Activated B cell treated with CpG ODN at 0.5 μM for 24 hours (primary cell): ENCODE data around the gene ST7L. TPM values are rescaled to one million over a fixed set of nuclear protein-coding genes. Genes with fewer than 3 reads are reported as not detected.

Experiments
- ATAC-seq: fragments of 200-7000 bp; cut with Tn5 transposase; one replicate; pipeline ENCODE4 v1.10.0; 2021; ENCODE audit warnings: low read depth, mild to moderate bottlenecking, moderate library complexity
- CTCF ChIA-PET: fragments of 350-600 bp; sonication (Branson Sonifier 250); formaldehyde crosslinking; loops from one replicate; lab custom pipeline; 2021; ENCODE audit warnings: antibody characterized with exemption; lab: Charles Lee
- POLR2A ChIA-PET: fragments of 350-600 bp; sonication (Branson Sonifier 250); formaldehyde crosslinking; loops from one replicate; lab custom pipeline; 2021; ENCODE audit warnings: antibody characterized with exemption; lab: Charles Lee
- DNase-seq: peaks from one replicate; pipeline ENCODE4 v3.0.0; 2022
- H3K27ac Mint-ChIP-seq: one replicate; pipeline ENCODE4 v1.8.0; 2020; ENCODE audit warnings: mixed read lengths
- H3K27me3 Mint-ChIP-seq: one replicate; pipeline ENCODE4 v1.8.0; 2021; ENCODE audit warnings: mixed read lengths
- H3K36me3 Mint-ChIP-seq: one replicate; pipeline ENCODE4 v1.8.0; 2021; ENCODE audit warnings: low read depth, mixed read lengths
- H3K4me1 Mint-ChIP-seq: one replicate; pipeline ENCODE4 v1.8.0; 2021; ENCODE audit warnings: mixed read lengths
- H3K4me3 Mint-ChIP-seq: one replicate; pipeline ENCODE4 v1.8.0; 2020; ENCODE audit warnings: mild to moderate bottlenecking, mixed read lengths
- H3K9me3 Mint-ChIP-seq: one replicate; pipeline ENCODE4 v1.8.0; 2020; ENCODE audit warnings: mixed read lengths
- intact Hi-C: fragments of 100-400 bp; cut with micrococcal nuclease; formaldehyde crosslinking; loops from one replicate; pipeline ENCODE4 v1.15.1; 2024
- total RNA-seq: library from RNA; stranded (reverse); gene quantifications from 2 replicates; pipeline ENCODE4 v1.2.3, GENCODE V29; 2022
- TF ChIP-seq, protein P1 (sequence below): fragments of 200-600 bp; IDR thresholded peaks from one replicate; pipeline ENCODE4 v1.8.0; 2022; ENCODE audit warnings: antibody characterized with exemption, mild to moderate bottlenecking

The ST7L gene
- total RNA-seq, 1 donor from 2014 or later: 13.8 TPM

DNA sequence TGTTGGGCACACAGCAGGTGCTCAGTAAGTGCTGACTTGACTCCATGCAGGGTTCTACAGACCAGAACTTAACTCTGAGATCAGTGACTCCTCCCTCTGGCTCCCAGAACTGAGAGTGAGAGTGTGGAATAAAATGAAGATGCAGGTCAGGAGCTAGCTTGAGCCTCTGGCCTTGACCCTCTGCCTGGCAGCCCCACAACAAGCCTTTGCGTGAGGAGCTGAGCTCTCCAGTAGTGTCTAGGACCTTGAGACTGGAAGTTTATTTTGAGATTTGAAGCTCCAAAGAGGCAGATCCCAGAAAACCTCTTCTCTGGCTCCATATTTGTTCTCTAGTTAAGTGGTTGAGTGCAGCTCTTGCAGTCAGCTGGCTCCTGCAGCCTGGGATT is 113.5 kb downstream of the ST7L start:
- H3K4me3 Mint-ChIP-seq: no peak overlapping the region
- CTCF ChIA-PET: interaction anchor here (1.1 kb wide), 1 partner anchor 114 kb away, joined by 3 read pairs; no protein-coding TSS in a partner anchor
- no peak for DNase-seq
- peaks cover 31% of the 10 kb centered on the region for H3K27me3 Mint-ChIP-seq
- TF ChIP-seq, protein P1, sequence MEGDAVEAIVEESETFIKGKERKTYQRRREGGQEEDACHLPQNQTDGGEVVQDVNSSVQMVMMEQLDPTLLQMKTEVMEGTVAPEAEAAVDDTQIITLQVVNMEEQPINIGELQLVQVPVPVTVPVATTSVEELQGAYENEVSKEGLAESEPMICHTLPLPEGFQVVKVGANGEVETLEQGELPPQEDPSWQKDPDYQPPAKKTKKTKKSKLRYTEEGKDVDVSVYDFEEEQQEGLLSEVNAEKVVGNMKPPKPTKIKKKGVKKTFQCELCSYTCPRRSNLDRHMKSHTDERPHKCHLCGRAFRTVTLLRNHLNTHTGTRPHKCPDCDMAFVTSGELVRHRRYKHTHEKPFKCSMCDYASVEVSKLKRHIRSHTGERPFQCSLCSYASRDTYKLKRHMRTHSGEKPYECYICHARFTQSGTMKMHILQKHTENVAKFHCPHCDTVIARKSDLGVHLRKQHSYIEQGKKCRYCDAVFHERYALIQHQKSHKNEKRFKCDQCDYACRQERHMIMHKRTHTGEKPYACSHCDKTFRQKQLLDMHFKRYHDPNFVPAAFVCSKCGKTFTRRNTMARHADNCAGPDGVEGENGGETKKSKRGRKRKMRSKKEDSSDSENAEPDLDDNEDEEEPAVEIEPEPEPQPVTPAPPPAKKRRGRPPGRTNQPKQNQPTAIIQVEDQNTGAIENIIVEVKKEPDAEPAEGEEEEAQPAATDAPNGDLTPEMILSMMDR: no peak
- no peaks in the 10 kb centered on the region for H3K36me3 Mint-ChIP-seq
- no peak overlapping the region for H3K27ac Mint-ChIP-seq
- no peaks in the 10 kb centered on the region for H3K9me3 Mint-ChIP-seq
- POLR2A ChIA-PET: no interaction called here
- intact Hi-C loops: loop anchor here (10.0 kb wide), 1 partner anchor 169 kb away; the partner anchor contains the start of gene MOV10
- ATAC-seq: no peak
- peaks cover 50% of the 10 kb centered on the region for H3K4me1 Mint-ChIP-seq

DNA sequence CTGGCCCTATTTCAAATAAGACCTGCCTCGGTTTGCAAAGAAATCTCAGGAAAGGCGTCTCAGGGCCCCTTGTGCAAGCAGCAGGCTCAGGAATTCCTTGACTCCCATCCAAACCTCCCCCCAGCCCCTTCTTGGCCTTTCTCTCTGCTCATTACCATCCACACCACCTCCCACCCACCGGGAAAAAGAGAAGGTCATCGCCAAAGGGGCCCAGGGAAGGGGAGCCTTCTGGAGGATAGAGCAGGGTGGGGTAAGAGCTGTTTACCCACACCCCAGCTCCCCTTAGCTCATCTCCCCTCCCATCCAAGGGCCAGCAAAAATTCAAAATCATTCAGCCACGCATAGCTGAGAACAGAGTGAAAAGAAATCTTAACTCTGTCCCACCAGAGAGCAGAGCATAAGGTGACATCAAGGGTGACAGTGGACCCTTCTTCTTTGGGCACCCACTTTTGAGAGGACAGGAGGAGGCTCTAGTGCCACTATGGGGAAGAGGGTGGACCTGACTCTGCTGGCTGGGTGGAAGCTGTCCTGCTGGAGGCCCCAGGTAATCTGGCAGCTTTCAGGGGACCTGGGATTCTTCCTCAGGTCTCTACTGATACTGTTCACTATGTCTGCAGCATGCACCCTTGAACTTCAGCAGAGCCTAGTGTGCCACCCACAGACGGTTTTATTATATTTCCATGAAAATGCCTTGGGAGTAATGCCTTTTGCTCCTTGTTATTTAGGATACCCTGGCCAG is 114.1 kb downstream of the ST7L start:
- TF ChIP-seq, protein P1: no peak
- no peak for ATAC-seq
- intact Hi-C loops: loop anchor here (10.0 kb wide), 1 partner anchor 170 kb away; the partner anchor contains the start of gene MOV10
- Mint-ChIP-seq H3K9me3 (no peaks in the 10 kb centered on the region), H3K36me3 (no peaks in the 10 kb centered on the region), H3K4me3 (no peak overlapping the region), H3K27me3 (peaks cover 34% of the 10 kb centered on the region), H3K4me1 (peaks cover 50% of the 10 kb centered on the region), H3K27ac (no peak overlapping the region)
- ChIA-PET CTCF (interaction anchor here (1.1 kb wide), 1 partner anchor 114 kb away, joined by 3 read pairs; no protein-coding TSS in a partner anchor), POLR2A (interaction anchor here (0.7 kb wide), 1 partner anchor 57 kb away, joined by 12 read pairs; no protein-coding TSS in a partner anchor)
- DNase-seq: no peak

DNA sequence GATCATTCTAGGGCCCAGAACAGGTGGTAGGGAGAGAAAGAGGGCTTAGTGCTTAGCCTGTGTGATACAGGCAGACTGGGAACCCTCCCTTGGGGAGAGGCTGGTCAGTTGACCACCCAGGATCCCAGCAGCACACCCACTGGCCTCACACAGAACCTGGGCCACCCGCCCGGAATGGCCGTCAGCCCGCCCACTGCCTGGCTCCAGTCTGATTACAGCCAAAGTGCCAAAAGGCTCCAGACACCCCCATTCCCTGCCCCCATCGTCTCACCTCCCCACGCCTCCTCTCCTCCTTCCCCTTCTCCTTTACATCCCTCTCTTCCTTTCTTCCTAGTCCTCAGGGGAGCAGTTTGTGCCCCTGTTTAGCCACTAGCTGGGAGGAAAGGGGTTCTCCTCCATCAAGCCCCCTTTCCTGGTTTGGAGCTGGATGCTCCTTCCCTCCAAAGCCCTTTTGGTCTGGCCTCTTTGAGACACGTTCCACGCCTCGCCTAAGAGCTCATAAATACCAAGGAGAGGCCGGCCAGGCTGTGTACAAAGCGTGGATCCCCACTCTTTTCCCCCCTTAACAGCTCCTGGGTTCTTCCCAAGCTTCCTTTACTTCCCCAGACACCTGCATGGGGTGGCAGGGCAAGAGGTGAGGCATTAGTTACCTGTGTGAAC is 114.8 kb downstream of the ST7L start:
- ChIA-PET POLR2A (interaction anchor here (0.7 kb wide), 1 partner anchor 56 kb away, joined by 12 read pairs; no protein-coding TSS in a partner anchor), CTCF (interaction anchor here (1.1 kb wide), 1 partner anchor 113 kb away, joined by 3 read pairs; no protein-coding TSS in a partner anchor)
- H3K27me3 Mint-ChIP-seq: peaks cover 41% of the 10 kb centered on the region
- no peak overlapping the region for H3K27ac Mint-ChIP-seq
- peaks cover 48% of the 10 kb centered on the region for H3K4me1 Mint-ChIP-seq
- TF ChIP-seq, protein P1: no peak
- intact Hi-C loops: loop anchor here (10.0 kb wide), 1 partner anchor 171 kb away; the partner anchor contains the start of gene MOV10
- H3K4me3 Mint-ChIP-seq: no peak overlapping the region
- no peaks in the 10 kb centered on the region for H3K36me3 Mint-ChIP-seq
- ATAC-seq: no peak
- no peak for DNase-seq
- no peaks in the 10 kb centered on the region for H3K9me3 Mint-ChIP-seq

DNA sequence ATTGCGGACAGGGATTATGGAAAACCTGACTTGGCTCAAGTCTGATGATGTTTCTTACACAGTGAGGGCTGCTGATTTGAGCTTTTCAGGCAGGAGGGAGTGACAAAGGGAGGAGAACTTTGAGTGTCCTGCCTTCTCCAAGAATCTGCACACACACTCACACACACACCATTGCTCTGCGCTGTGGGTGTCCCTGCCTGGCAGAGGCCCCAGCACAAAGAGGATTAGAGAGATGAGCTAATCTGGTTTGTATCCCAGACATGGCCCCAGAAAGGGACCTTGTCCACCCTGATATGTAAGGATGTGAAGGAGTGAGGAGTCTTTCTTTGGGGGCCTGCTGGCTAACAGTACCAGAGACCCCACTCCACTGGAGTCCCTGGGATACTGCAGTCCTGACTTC is 116.1 kb downstream of the ST7L start:
- no peaks in the 10 kb centered on the region for H3K36me3 Mint-ChIP-seq
- H3K4me1 Mint-ChIP-seq: peaks cover 42% of the 10 kb centered on the region
- H3K4me3 Mint-ChIP-seq: peak overlapping the region; percentile 38
- H3K27me3 Mint-ChIP-seq: peaks cover 50% of the 10 kb centered on the region
- ATAC-seq: no peak
- POLR2A ChIA-PET: interaction anchor here (1.0 to 1.5 kb wide), 3 partner anchors 36 to 205 kb away, joined by 3 to 9 read pairs (median 3); no protein-coding TSS in a partner anchor
- H3K9me3 Mint-ChIP-seq: no peaks in the 10 kb centered on the region
- CTCF ChIA-PET: interaction anchor here (1.5 to 5.2 kb wide), 7 partner anchors 9 to 207 kb away, joined by 4 to 50 read pairs (median 8); partner anchors contain the start of genes CTTNBP2NL and RHOC
- no peak for DNase-seq
- intact Hi-C loops: loop anchor here (1.0 to 10.0 kb wide), 3 partner anchors 37 to 204 kb away; partner anchors contain the start of genes MOV10 and RHOC
- TF ChIP-seq, protein P1: no peak
- no peak overlapping the region for H3K27ac Mint-ChIP-seq
